Astrocyte (in vitro differentiated cells and primary cell): Measurements from ENCODE around the gene HOXB13. TPM values are rescaled to one million over a fixed set of nuclear protein-coding genes. Genes with fewer than 3 reads are reported as not detected.

Source experiments
- DNase-seq: peaks from one replicate; pipeline ENCODE4 v3.0.0-alpha.2; 2010; ENCODE audit warnings: low read depth
- FAIRE-seq: peaks from 2 replicates; lab custom pipeline; 2011; peaks lifted over from hg19 to GRCh38; lab: Jason Lieb, UNC
- H2AFZ ChIP-seq: 2 replicates; pipeline ENCODE4 v1.6.0; 2012; ENCODE audit warnings: low read depth, low read length, inconsistent platforms
- H3K27ac ChIP-seq: 2 replicates; pipeline ENCODE4 v1.5.1; 2011; ENCODE audit warnings: low read depth, low read length, inconsistent platforms
- H3K27me3 ChIP-seq: 2 replicates; pipeline ENCODE4 v1.6.0; 2011; ENCODE audit warnings: low read length, inconsistent platforms; ENCODE audit not compliant: insufficient read depth
- H3K36me3 ChIP-seq: 2 replicates; pipeline ENCODE4 v1.5.1; 2011; ENCODE audit warnings: low read length, inconsistent platforms; ENCODE audit not compliant: insufficient read depth
- H3K4me1 ChIP-seq: 2 replicates; pipeline ENCODE4 v1.5.1; 2011; ENCODE audit warnings: low read length, inconsistent platforms; ENCODE audit not compliant: insufficient read depth
- H3K4me2 ChIP-seq: 2 replicates; pipeline ENCODE4 v1.6.0; 2012; ENCODE audit warnings: low read length, inconsistent platforms
- H3K4me3 ChIP-seq: 2 replicates; pipeline ENCODE4 v1.5.1; 2011; ENCODE audit warnings: low read depth, mild to moderate bottlenecking, low read length, inconsistent platforms; ENCODE audit not compliant: insufficient read depth
- H3K79me2 ChIP-seq: 2 replicates; pipeline ENCODE4 v1.6.0; 2012; ENCODE audit warnings: mild to moderate bottlenecking, low read length, inconsistent platforms; ENCODE audit not compliant: insufficient read depth
- H3K9ac ChIP-seq: 2 replicates; pipeline ENCODE4 v1.6.0; 2012; ENCODE audit warnings: mild to moderate bottlenecking, low read length, inconsistent platforms
- H3K9me3 ChIP-seq: 2 replicates; pipeline ENCODE4 v1.5.1; 2012; ENCODE audit warnings: low read depth, mild to moderate bottlenecking, low read length, inconsistent platforms; ENCODE audit not compliant: insufficient read depth
- H4K20me1 ChIP-seq: 2 replicates; pipeline ENCODE4 v1.6.0; 2012; ENCODE audit warnings: low read length, inconsistent platforms; ENCODE audit not compliant: insufficient read depth
- H3K27ac Mint-ChIP-seq: one replicate; pipeline ENCODE4 v1.8.0; 2021; ENCODE audit warnings: mild to moderate bottlenecking, mixed read lengths; ENCODE audit not compliant: unreplicated experiment
- H3K27me3 Mint-ChIP-seq: one replicate; pipeline ENCODE4 v1.8.0; 2021; ENCODE audit warnings: low read depth, mixed read lengths; ENCODE audit not compliant: unreplicated experiment
- H3K36me3 Mint-ChIP-seq: one replicate; pipeline ENCODE4 v1.8.0; 2021; ENCODE audit warnings: low read depth, mixed read lengths; ENCODE audit not compliant: unreplicated experiment
- H3K4me1 Mint-ChIP-seq: one replicate; pipeline ENCODE4 v1.8.0; 2021; ENCODE audit warnings: low read depth, mixed read lengths; ENCODE audit not compliant: unreplicated experiment
- H3K4me3 Mint-ChIP-seq: one replicate; pipeline ENCODE4 v1.8.0; 2021; ENCODE audit warnings: mild to moderate bottlenecking, moderate library complexity, mixed read lengths; ENCODE audit not compliant: unreplicated experiment
- H3K9me3 Mint-ChIP-seq: one replicate; pipeline ENCODE4 v1.8.0; 2021; ENCODE audit warnings: mild to moderate bottlenecking, mixed read lengths; ENCODE audit not compliant: unreplicated experiment
- EZH2 ChIP-seq: IDR thresholded peaks from 2 replicates; pipeline ENCODE4 v1.6.1; 2012; ENCODE audit warnings: mild to moderate bottlenecking, low read length, inconsistent platforms; ENCODE audit not compliant: insufficient read depth
- total RNA-seq: library from RNA; stranded (reverse); gene quantifications from 2 replicates; pipeline ENCODE4 v1.2.1, GENCODE V29; 2021
- TF ChIP-seq, protein P1 (sequence below): IDR thresholded peaks from 2 replicates; pipeline ENCODE4 v1.5.1; 2011; ENCODE audit warnings: low read depth, mild to moderate bottlenecking, inconsistent platforms, low read length, moderate library complexity; ENCODE audit not compliant: insufficient read depth

HOXB13 gene
- total RNA-seq, 1 donor from 2014 or later = not detected

DNA sequence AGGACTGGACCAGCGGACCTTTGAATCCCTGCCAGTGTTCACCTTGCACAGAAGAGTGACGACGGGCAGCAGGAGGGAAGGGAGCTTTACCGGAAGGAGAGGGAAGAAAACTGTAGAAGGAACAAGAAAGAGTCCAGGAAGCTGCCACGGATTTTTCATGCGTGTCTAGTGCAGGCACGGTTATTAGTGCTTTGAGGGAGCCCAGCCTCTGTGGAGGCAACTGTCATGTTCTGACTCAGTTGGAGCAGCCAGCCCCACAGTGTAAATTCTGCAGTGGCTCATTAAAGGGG is 6.5 kb upstream of the HOXB13 start:
- Histone ChIP-seq H3K4me2 (no peak overlapping the region), H3K4me3 (no peak overlapping the region), H3K9ac (no peak overlapping the region), H4K20me1 (no peaks in the 10 kb centered on the region), H3K36me3 (no peaks in the 10 kb centered on the region), H3K9me3 (no peaks in the 10 kb centered on the region), H3K27me3 (peaks cover 96% of the 10 kb centered on the region), H3K4me1 (no peaks in the 10 kb centered on the region), H3K27ac (no peak overlapping the region), H2AFZ (no peak overlapping the region), H3K79me2 (no peaks in the 10 kb centered on the region)
- H3K4me3 Mint-ChIP-seq = no peak overlapping the region
- H3K27ac Mint-ChIP-seq = no peak overlapping the region
- H3K9me3 Mint-ChIP-seq = peaks cover 16% of the 10 kb centered on the region
- FAIRE-seq (no peak), DNase-seq (no peak)
- TF ChIP-seq, protein P1, sequence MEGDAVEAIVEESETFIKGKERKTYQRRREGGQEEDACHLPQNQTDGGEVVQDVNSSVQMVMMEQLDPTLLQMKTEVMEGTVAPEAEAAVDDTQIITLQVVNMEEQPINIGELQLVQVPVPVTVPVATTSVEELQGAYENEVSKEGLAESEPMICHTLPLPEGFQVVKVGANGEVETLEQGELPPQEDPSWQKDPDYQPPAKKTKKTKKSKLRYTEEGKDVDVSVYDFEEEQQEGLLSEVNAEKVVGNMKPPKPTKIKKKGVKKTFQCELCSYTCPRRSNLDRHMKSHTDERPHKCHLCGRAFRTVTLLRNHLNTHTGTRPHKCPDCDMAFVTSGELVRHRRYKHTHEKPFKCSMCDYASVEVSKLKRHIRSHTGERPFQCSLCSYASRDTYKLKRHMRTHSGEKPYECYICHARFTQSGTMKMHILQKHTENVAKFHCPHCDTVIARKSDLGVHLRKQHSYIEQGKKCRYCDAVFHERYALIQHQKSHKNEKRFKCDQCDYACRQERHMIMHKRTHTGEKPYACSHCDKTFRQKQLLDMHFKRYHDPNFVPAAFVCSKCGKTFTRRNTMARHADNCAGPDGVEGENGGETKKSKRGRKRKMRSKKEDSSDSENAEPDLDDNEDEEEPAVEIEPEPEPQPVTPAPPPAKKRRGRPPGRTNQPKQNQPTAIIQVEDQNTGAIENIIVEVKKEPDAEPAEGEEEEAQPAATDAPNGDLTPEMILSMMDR = no peak
- TF ChIP-seq EZH2 = no peak
- peaks cover 2% of the 10 kb centered on the region for H3K4me1 Mint-ChIP-seq
- no peaks in the 10 kb centered on the region for H3K36me3 Mint-ChIP-seq
- peaks cover 95% of the 10 kb centered on the region for H3K27me3 Mint-ChIP-seq

DNA sequence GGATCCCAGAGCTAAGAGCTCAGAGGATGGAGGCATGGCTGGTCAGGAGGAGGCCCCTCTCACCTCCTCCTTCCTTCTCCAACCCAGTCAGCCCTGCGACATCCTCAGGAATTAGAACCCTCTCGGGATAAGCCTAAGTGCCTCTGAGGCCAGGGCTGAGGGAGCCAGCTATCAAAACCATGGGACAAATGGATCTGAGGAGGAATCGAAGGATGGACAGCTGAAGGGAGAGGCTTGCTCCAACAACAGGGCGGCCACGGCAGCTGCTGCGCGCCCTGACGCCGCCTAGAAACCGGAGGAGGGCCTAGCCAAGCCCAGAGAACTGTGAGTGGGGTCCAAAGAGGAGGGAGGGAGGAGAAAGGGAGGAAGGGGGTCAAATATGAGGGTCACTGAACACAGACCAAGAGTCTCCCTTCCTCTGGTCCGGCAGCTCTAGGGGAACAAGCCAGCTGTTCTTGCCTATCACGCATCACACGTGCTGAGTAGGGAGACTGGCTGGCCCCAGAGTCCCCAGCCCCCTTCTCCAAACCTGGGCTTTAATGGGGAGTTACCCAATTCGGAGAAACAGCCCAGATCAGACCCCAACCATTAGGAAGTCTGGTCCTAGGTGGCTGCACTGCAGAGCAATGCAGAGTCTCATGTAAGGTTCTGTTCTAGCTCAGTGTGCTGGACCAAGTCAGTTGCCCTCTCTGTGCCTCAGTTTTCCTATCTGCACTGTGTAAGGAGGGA is 5.9 kb upstream of the HOXB13 start:
- no peak for FAIRE-seq
- peaks cover 2% of the 10 kb centered on the region for H3K4me1 Mint-ChIP-seq
- no peaks in the 10 kb centered on the region for H3K9me3 ChIP-seq

More for the DNA sequence above, 5.9 kb upstream of the HOXB13 start:
- no peak overlapping the region for H3K4me3 ChIP-seq
- H3K4me2 ChIP-seq = no peak overlapping the region
- Mint-ChIP-seq H3K9me3 (peaks cover 15% of the 10 kb centered on the region), H3K4me3 (no peak overlapping the region), H3K36me3 (no peaks in the 10 kb centered on the region), H3K27ac (no peak overlapping the region), H3K27me3 (peaks cover 96% of the 10 kb centered on the region)
- no peaks in the 10 kb centered on the region for H3K79me2 ChIP-seq
- no peak for DNase-seq
- no peak overlapping the region for H3K9ac ChIP-seq
- H3K27ac ChIP-seq = no peak overlapping the region
- H3K4me1 ChIP-seq = no peaks in the 10 kb centered on the region
- no peak for TF ChIP-seq EZH2
- TF ChIP-seq, protein P1 = no peak
- no peak overlapping the region for H2AFZ ChIP-seq
- H4K20me1 ChIP-seq = no peaks in the 10 kb centered on the region
- H3K27me3 ChIP-seq = peaks cover 97% of the 10 kb centered on the region
- no peaks in the 10 kb centered on the region for H3K36me3 ChIP-seq
